Ascending aorta (tissue), 2 donors: ENCODE results near the gene AMY2A. TPM values are rescaled to one million over a fixed set of nuclear protein-coding genes. Genes with fewer than 3 reads are reported as not detected.
"Not testable (repeated sequence)": the region's sequence is repeated elsewhere in the genome, so short reads cannot be mapped to it uniquely, and the experiment has no call there.

Experiments used
- DNase-seq, 2 donors: peaks; one replicate each; pipeline ENCODE4 v3.0.0-alpha.2; 2019; ENCODE audit warnings: low spot score in 2 of 2
- H3K27ac ChIP-seq, 2 donors: fragments of 200-600 bp; sonication (generic); one replicate each; pipeline ENCODE4 v1.5.1; 2016 to 2017; ENCODE audit warnings: mild to moderate bottlenecking in 1 of 2
- H3K27me3 ChIP-seq: fragments of 200-600 bp; sonication (generic); one replicate; pipeline ENCODE4 v1.5.1; 2017
- H3K36me3 ChIP-seq, 2 donors: fragments of 200-600 bp; sonication (generic); one replicate each; pipeline ENCODE4 v1.5.1; 2016
- H3K4me1 ChIP-seq, 2 donors: fragments of 200-600 bp; sonication (generic); one replicate each; pipeline ENCODE4 v1.5.1; 2016 to 2017; ENCODE audit warnings: mild to moderate bottlenecking in 1 of 2
- H3K4me3 ChIP-seq, 2 donors: fragments of 200-600 bp; sonication (generic); one replicate each; pipeline ENCODE4 v1.5.1; 2016 to 2017; ENCODE audit warnings: mild to moderate bottlenecking in 1 of 2
- H3K9me3 ChIP-seq, 2 donors: fragments of 200-600 bp; sonication (generic); one replicate each; pipeline ENCODE4 v1.5.1; 2016
- intact Hi-C: fragments of 100-400 bp; cut with DNase I; formaldehyde crosslinking; loops from one replicate; pipeline ENCODE4 v1.15.1; 2023
- total RNA-seq: library from RNA; depleted of rRNA; stranded (reverse); fragments of >200 nt; gene quantifications from one replicate; pipeline ENCODE4 v1.1.0, GENCODE V29; 2016
- TF ChIP-seq, protein P1 (sequence below), 3 experiments: fragments of 200-600 bp in 2 of 3; fragments of 450-650 bp in 1 of 3; sonication (generic) in 2 of 3; IDR thresholded peaks; one replicate each; pipeline ENCODE4 v1.5.1; 2016 to 2019; ENCODE audit warnings: antibody characterized with exemption in 3 of 3, mild to moderate bottlenecking in 1 of 3, moderate library complexity in 1 of 3

AMY2A gene
- total RNA-seq, result not detected

DNA sequence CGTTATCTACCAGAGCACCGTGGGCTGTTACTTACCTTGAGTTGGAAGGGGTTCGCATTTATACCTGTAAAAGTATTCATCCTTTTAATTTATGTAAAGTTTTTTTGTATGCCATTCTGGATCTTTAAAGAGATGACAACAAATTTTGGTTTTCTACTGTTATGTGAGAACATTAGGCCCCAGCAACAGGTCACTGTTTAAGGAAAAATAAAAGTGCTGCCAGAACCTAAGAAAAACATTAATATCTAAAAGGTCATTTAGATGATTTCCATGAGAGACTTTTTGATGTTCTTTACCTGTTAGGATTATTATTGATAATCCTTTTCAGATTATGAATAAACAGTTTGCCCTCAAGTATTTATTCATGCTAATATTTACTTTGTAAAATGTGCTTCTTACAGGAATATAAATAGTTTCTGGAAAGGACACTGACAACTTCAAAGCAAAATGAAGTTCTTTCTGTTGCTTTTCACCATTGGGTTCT is at the start of gene AMY2A:
Gene AMY2A (plus strand): TSS at position 434 of the 484 bp plus-strand sequence. CDS start 14 bp downstream, at position 448.
- H3K4me3 ChIP-seq, H3K27ac ChIP-seq, H3K27me3 ChIP-seq, H3K9me3 ChIP-seq, DNase-seq, intact Hi-C loops, H3K36me3 ChIP-seq, H3K4me1 ChIP-seq: not testable (repeated sequence)

DNA sequence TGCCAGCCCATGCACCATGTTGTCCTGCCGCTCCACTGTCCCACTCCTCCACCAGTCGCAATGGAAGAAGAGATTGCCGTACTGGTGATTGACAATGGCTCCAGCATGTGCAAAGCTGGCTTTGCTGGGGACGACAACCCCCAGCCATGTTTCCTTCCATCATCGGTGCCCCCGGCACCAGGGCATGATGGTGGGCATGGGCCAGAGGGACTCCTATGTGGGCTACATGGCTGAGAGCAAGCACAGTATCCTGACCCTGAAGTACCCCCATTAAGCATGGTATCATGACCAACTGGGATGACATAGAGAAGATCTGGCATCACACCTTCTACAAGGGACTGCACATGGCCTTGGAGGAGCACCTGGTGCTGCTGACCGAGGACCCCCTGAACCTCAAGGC is 47.7 kb upstream of the AMY2A start:
- no peak for DNase-seq
- Histone ChIP-seq H3K4me1 (no peaks in the 10 kb centered on the region), H3K4me3 (no peak overlapping the region), H3K27ac (no peak overlapping the region), H3K36me3 (peaks cover 0 to 4% of the 10 kb centered on the region in 2 donors), H3K27me3 (no peaks in the 10 kb centered on the region), H3K9me3 (no peaks in the 10 kb centered on the region)
- intact Hi-C loops, result no loop called here
- TF ChIP-seq, protein P1, sequence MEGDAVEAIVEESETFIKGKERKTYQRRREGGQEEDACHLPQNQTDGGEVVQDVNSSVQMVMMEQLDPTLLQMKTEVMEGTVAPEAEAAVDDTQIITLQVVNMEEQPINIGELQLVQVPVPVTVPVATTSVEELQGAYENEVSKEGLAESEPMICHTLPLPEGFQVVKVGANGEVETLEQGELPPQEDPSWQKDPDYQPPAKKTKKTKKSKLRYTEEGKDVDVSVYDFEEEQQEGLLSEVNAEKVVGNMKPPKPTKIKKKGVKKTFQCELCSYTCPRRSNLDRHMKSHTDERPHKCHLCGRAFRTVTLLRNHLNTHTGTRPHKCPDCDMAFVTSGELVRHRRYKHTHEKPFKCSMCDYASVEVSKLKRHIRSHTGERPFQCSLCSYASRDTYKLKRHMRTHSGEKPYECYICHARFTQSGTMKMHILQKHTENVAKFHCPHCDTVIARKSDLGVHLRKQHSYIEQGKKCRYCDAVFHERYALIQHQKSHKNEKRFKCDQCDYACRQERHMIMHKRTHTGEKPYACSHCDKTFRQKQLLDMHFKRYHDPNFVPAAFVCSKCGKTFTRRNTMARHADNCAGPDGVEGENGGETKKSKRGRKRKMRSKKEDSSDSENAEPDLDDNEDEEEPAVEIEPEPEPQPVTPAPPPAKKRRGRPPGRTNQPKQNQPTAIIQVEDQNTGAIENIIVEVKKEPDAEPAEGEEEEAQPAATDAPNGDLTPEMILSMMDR (IDR thresholded peaks at IDR 0.05), result no peak

DNA sequence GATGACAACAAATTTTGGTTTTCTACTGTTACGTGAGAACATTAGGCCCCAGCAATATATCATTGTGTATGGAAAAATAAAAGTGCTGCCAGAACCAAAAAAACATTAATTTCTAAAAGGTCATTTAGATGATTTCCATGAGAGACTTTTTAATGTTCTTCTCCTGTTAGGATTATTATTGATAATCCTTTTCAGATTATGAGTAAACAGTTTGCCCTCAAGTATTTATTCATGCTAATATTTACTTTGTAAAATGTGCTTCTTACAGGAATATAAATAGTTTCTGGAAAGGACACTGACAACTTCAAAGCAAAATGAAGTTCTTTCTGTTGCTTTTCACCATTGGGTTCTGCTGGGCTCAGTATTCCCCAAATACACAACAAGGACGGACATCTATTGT is 45.9 kb upstream of the AMY2A start, which contains the start of gene AMY2B:
Gene AMY2B (plus strand): TSS at position 301 of the 400 bp plus-strand sequence. CDS start 14 bp downstream, at position 315.
- H3K4me1 ChIP-seq, H3K4me3 ChIP-seq, H3K9me3 ChIP-seq, intact Hi-C loops, H3K27ac ChIP-seq, H3K27me3 ChIP-seq, DNase-seq, H3K36me3 ChIP-seq: not testable (repeated sequence)

DNA sequence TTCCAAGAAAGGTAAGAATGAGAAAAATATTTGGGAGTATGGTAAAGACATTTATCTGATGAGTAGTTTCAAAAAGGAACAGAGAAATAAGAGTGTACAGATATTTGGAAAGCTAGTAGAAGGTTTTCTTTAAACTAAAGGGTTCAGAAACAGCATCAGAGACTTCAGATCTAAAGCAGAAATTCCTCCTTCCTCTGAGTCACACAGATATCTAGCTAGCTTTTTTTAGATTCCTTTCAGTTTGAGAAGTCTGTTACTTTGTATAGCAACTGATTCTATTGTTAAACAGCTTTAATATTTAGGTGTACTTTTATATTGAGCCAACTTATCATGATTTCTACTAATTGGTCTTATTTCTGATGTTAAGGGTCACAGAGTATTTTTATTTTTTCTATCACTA is 41.2 kb upstream of the AMY2A start:
- intact Hi-C loops, result no loop called here
- Histone ChIP-seq H3K4me3 (no peak overlapping the region), H3K9me3 (no peaks in the 10 kb centered on the region), H3K27me3 (no peaks in the 10 kb centered on the region), H3K4me1 (no peaks in the 10 kb centered on the region), H3K27ac (no peak overlapping the region), H3K36me3 (no peaks in the 10 kb centered on the region)
- TF ChIP-seq, protein P1 (IDR thresholded peaks at IDR 0.05), result no peak
- no peak for DNase-seq

DNA sequence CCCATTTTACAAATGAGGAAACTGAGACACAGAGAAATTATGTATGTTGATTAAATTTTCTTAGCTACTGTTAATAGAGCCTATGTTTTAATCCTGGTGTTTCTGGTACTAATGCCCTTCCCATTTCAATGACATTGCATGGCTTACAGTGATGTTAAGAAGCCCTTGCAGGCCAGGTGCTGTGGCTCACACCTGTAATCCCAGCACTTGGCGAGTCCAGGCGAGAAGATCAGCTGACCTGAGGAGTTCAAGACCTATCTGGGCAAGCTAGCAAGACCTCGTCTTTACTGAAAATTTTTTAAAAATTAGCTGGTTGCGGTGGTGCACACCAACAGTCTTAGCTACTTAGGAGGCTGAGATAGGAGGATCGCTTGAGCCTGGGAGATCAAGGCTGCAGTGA is 40.4 kb upstream of the AMY2A start:
- intact Hi-C loops, H3K27ac ChIP-seq, H3K9me3 ChIP-seq, H3K36me3 ChIP-seq, DNase-seq, H3K4me1 ChIP-seq, H3K4me3 ChIP-seq, H3K27me3 ChIP-seq: not testable (repeated sequence)

DNA sequence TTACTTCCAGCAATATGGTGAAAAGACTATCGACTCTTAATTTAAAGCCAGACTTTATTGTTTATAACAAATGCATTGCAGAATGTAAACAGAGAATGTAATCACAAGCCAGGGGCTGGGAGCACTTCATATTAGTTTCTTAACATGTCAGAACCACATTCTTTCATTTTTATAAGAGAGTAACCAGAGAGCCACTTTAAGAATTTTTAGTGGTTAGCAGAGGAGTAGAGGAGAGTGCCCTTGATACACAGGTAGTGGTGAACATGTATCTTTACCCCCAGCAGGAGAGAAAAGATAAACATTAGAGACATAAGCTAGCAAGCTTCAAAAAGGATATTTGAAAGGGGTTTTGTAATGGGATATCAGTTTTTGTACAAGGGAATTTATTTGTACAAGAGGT is 34.8 kb upstream of the AMY2A start:
- TF ChIP-seq, protein P1 (IDR thresholded peaks at IDR 0.05), result no peak
- no peak for DNase-seq
- intact Hi-C loops, result no loop called here

DNA sequence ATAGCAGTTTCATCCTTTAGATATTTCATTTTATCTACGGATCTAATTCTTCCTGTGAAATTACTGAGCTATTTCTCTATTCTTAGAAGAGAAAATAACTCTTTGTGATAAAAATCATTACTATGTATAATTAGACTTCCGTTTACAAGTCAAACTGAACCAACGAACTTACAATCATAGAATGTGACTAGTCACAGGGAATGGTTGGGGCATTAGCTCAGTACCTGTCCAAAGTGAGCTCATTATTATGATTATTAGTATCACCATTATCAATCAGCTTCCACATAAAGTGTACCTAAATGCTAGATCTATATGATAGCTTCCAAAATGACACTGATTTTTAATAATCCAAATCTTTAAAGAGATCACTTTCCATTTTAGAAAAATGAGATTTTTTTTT is 33.3 kb upstream of the AMY2A start:
- H3K36me3 ChIP-seq, result no peaks in the 10 kb centered on the region
- intact Hi-C loops, result no loop called here
- H3K27ac ChIP-seq, result no peak overlapping the region

More for the DNA sequence above, 34.8 kb upstream of the AMY2A start:
- no peaks in the 10 kb centered on the region for H3K9me3 ChIP-seq
- H3K4me1 ChIP-seq, result no peaks in the 10 kb centered on the region
- H3K4me3 ChIP-seq, result no peak overlapping the region
- H3K27me3 ChIP-seq, result no peaks in the 10 kb centered on the region
- no peak overlapping the region for H3K27ac ChIP-seq
- H3K36me3 ChIP-seq, result no peaks in the 10 kb centered on the region

More for the DNA sequence above, 33.3 kb upstream of the AMY2A start:
- TF ChIP-seq, protein P1 (IDR thresholded peaks at IDR 0.05), result no peak
- H3K9me3 ChIP-seq, result no peaks in the 10 kb centered on the region
- no peaks in the 10 kb centered on the region for H3K27me3 ChIP-seq
- H3K4me1 ChIP-seq, result no peaks in the 10 kb centered on the region
- H3K4me3 ChIP-seq, result no peak overlapping the region
- no peak for DNase-seq
